Tibial nerve (tissue), 3 donors: ENCODE results near the gene ADGRG6.

Experiments used
- CTCF ChIP-seq, 5 experiments: fragments of 200-600 bp in 3 of 5; fragments of 450-650 bp in 2 of 5; sonication (generic) in 3 of 5; IDR thresholded peaks; one replicate each; pipeline ENCODE4 v1.5.1; 2016 to 2019; ENCODE audit warnings: antibody characterized with exemption in 5 of 5, mild to moderate bottlenecking in 3 of 5, moderate library complexity in 2 of 5
- POLR2A ChIP-seq, 2 donors: fragments of 450-650 bp; IDR thresholded peaks; one replicate each; pipeline ENCODE4 v1.6.1; 2017; ENCODE audit warnings: antibody characterized with exemption in 2 of 2, mild to moderate bottlenecking in 2 of 2, moderate library complexity in 2 of 2

- TF ChIP-seq CTCF (IDR thresholded peaks at IDR 0.05) (no peak), POLR2A (IDR thresholded peaks at IDR 0.05) (no peak)
Observed at GRCh38 chr6:142291512-142291911, 10.3 kb upstream of the ADGRG6 start.
